ENCODE data around the gene ALK.

The ALK gene

DNA sequence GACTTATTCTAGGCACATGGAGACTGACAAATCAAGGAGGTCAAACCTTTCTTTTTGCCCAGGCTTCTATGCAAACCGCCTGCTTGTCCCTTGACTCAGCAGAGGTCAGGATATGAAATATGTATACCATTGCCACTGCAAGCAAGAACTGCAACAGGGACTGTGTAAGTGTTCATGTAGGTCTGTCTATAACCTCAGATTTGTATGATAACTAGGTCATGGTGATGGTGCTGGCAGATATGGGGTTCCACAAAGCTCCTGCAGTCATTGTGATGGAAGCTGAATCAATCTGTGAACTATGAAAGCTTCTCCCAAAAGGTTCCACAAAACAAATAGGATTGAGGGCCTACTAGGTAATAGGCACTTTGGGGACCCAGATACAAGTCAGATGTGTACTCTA, 489.9 kb downstream of the ALK start:
- Histone ChIP-seq H3K27ac (no peak overlapping the region), H3K36me3 (no peaks in the 10 kb centered on the region), H3K4me1 (no peaks in the 10 kb centered on the region), H3K4me3 (no peak overlapping the region), H3K27me3 (no peaks in the 10 kb centered on the region), H3K9me3 (no peaks in the 10 kb centered on the region)
- TF ChIP-seq, protein P1, sequence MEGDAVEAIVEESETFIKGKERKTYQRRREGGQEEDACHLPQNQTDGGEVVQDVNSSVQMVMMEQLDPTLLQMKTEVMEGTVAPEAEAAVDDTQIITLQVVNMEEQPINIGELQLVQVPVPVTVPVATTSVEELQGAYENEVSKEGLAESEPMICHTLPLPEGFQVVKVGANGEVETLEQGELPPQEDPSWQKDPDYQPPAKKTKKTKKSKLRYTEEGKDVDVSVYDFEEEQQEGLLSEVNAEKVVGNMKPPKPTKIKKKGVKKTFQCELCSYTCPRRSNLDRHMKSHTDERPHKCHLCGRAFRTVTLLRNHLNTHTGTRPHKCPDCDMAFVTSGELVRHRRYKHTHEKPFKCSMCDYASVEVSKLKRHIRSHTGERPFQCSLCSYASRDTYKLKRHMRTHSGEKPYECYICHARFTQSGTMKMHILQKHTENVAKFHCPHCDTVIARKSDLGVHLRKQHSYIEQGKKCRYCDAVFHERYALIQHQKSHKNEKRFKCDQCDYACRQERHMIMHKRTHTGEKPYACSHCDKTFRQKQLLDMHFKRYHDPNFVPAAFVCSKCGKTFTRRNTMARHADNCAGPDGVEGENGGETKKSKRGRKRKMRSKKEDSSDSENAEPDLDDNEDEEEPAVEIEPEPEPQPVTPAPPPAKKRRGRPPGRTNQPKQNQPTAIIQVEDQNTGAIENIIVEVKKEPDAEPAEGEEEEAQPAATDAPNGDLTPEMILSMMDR (IDR thresholded peaks at IDR 0.05) = no peak
- DNase-seq = no peak
- intact Hi-C loops (cut with DNase I; ENCODE audit: low total_unique reads) = no loop called here

DNA sequence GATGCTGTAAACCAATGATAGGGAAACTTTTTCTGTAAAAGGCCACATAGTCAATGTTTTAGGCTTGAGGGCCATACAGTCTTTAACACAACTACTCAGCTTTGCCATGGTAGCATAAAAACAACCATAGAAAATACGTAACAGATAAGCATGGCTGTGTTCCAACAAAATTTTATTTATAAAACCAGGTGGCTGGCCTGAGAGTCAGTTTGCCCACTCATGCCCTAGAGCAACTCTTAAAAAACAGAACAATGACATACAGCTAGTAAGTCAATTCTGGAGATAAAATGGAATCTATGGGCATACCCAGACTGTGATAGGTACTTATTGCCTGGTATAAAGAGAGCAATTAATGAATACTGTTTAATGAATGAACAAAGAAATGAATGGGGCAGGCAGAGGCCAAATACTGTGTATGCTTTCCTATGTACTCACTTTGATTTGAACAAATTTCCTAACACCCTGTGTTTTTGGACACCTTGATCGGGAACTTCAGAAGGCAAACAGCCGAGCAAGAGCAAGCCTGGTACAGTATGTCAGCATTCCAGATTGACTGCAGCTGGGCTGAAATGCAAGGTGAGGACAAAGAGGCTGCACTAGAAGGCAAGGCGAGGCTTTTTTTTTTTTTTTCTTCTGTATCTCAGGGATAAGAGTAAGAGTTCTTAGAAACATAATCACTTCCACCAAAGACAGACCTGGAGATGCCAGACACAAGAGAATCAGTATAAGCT, 490.8 kb downstream of the ALK start:
- no peak for DNase-seq

DNA sequence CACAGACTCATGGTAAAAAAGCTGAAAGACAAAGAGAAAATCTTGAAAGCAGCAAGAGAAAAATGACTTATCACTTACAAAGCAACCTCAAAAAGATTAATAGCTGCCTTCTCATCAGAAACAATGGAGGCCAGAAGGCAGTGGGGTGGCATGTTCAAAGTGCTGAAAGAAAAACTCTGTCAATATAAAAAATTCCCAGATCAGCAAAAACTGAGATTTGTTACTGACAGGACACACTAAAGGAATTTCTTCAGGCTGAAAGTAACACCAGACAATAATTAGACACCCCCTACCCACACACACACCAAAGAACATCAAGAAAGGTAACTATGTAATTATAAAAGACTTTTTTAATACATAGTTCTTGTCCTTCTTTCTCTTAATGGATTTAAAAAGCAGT, 495.0 kb downstream of the ALK start:
- H3K36me3 ChIP-seq = no peaks in the 10 kb centered on the region
- TF ChIP-seq, protein P1 (IDR thresholded peaks at IDR 0.05) = no peak

More for the DNA sequence above, 490.8 kb downstream of the ALK start:
- Histone ChIP-seq H3K27ac (no peak overlapping the region), H3K9me3 (no peaks in the 10 kb centered on the region), H3K4me1 (no peaks in the 10 kb centered on the region), H3K27me3 (no peaks in the 10 kb centered on the region), H3K36me3 (no peaks in the 10 kb centered on the region), H3K4me3 (no peak overlapping the region)
- TF ChIP-seq, protein P1 (IDR thresholded peaks at IDR 0.05) = no peak
- intact Hi-C loops (cut with DNase I; ENCODE audit: low total_unique reads) = no loop called here

DNA sequence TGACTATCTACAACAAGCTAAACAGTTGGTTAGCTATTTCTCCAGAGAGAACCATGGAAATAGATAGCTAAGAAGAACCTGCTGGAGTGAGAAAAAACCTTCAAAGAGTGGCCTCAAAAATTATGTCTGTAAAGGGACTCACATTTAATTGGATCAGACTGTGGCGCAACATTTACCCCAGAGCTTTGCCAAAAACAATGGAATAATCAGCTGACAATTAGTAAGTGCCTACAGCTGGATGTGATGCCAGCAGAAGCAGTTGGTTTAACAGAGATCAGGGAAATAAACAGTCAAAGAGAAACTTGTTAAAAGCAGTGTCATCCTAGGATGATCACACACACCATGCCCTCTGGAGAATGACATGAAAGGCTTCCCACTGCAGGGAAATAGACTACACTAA, 495.5 kb downstream of the ALK start:
- Histone ChIP-seq H3K4me3 (no peak overlapping the region), H3K9me3 (no peaks in the 10 kb centered on the region), H3K27ac (no peak overlapping the region), H3K27me3 (no peaks in the 10 kb centered on the region), H3K4me1 (no peaks in the 10 kb centered on the region), H3K36me3 (no peaks in the 10 kb centered on the region)
- TF ChIP-seq, protein P1 (IDR thresholded peaks at IDR 0.05) = no peak
- no peak for DNase-seq
- intact Hi-C loops (cut with DNase I; ENCODE audit: low total_unique reads) = no loop called here

More for the DNA sequence above, 495.0 kb downstream of the ALK start:
- no peak overlapping the region for H3K27ac ChIP-seq
- DNase-seq = no peak
- no peaks in the 10 kb centered on the region for H3K9me3 ChIP-seq
- intact Hi-C loops (cut with DNase I; ENCODE audit: low total_unique reads) = no loop called here
- H3K27me3 ChIP-seq = no peaks in the 10 kb centered on the region
- H3K4me3 ChIP-seq = no peak overlapping the region
- no peaks in the 10 kb centered on the region for H3K4me1 ChIP-seq

DNA sequence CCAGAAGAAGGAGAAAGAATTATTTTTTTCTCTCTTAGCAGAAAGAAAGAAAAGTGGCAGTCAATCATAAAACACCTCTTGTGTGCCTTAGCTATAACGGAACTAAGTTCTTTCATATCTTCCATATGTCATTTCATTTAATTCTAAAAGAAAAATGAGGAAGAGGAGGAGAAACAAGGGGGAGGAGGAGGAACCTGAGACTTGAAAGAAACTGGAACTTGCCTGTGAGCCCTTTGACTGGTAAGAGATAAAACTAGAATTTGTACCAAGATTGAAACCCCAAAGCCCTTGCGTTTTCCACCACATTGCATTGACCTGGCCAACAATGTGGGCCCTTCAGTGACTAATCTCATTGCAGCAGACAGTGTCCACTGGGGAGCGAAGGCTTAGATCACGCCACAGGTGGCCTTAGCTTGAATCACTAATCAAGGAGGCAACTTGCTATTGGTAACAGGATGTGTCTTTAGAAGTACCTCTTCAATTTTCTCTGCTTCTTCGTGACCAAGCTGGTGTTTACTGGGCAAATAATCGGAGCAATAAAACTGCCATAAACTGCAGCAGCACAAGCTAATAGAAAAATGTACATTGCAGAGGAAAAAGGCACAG, 498.2 kb downstream of the ALK start:
- Histone ChIP-seq H3K27me3 (no peaks in the 10 kb centered on the region), H3K36me3 (no peaks in the 10 kb centered on the region), H3K27ac (no peak overlapping the region), H3K9me3 (no peaks in the 10 kb centered on the region), H3K4me3 (no peak overlapping the region), H3K4me1 (no peaks in the 10 kb centered on the region)
- intact Hi-C loops (cut with DNase I; ENCODE audit: low total_unique reads) = no loop called here
- no peak for DNase-seq
- TF ChIP-seq, protein P1 (IDR thresholded peaks at IDR 0.05) = no peak

Measured in tibial artery (tissue), 4 donors.